ENCODE measurements around the gene TMEM250.

TMEM250 gene

GRCh38 chr9:136122425-136123383, 4.0 kb upstream of the TMEM250 start:
- DNase-seq = peak in 2 of 3 donors; percentile 69 to 74
- peaks cover 0 to 3% (median 0%) of the 10 kb centered on the region in 5 experiments for H3K27me3 ChIP-seq (replicated peaks in 2 of 5; ENCODE audit: control insufficient read depth in 4 of 5, insufficient read depth in 5 of 5, low read length in 4 of 5)
- POLR2A ChIA-PET = interaction anchor here (0.6 kb wide), 2 partner anchors 13 to 48 kb away, joined by 3 read pairs; no protein-coding TSS in a partner anchor
- H3K4me3 ChIP-seq (ENCODE audit: control insufficient read depth in 1 of 7, extremely low read depth in 1 of 7, insufficient read depth in 4 of 7, low read depth in 2 of 7, low read length in 6 of 7) = peak overlapping the region in 3 of 7 experiments; percentile 3 to 61 (median 46)
- H3K4me1 ChIP-seq (ENCODE audit: control extremely low read depth in 1 of 4, control insufficient read depth in 4 of 4, insufficient read depth in 4 of 4, low read length in 3 of 4) = peaks cover 0 to 24% (median 23%) of the 10 kb centered on the region in 4 experiments
- H3K36me3 ChIP-seq (ENCODE audit: control insufficient read depth in 4 of 4, insufficient read depth in 4 of 4, low read length in 3 of 4) = no peaks in the 10 kb centered on the region
- no peak overlapping the region for H3K27ac ChIP-seq (ENCODE audit: insufficient read depth in 1 of 2, low read depth in 1 of 2, low read length in 2 of 2, poor library complexity in 1 of 2, severe bottlenecking in 2 of 2)
- CTCF ChIA-PET = interaction anchor here (0.7 to 3.5 kb wide), 27 partner anchors 13 to 268 kb away, joined by 3 to 56 read pairs (median 4); partner anchors contain the start of gene NACC2
- no peaks in the 10 kb centered on the region for H3K9me3 ChIP-seq (ENCODE audit: control extremely low read depth in 1 of 5, control insufficient read depth in 4 of 5, insufficient read depth in 2 of 5, low read depth in 1 of 5, low read length in 4 of 5)
- WGBS (ENCODE audit: insufficient coverage) = 19% methylated on average over 34 of the region's 45 CpGs

- 93% methylated on average over 5 of the region's 9 CpGs for WGBS (ENCODE audit: insufficient coverage)
- DNase-seq = no peak
- no peaks in the 10 kb centered on the region for H3K9me3 ChIP-seq (ENCODE audit: control extremely low read depth in 1 of 5, control insufficient read depth in 4 of 5, insufficient read depth in 2 of 5, low read depth in 1 of 5, low read length in 4 of 5)
- no peak overlapping the region for H3K4me3 ChIP-seq (ENCODE audit: control insufficient read depth in 1 of 7, extremely low read depth in 1 of 7, insufficient read depth in 4 of 7, low read depth in 2 of 7, low read length in 6 of 7)
- ChIA-PET POLR2A (interaction anchor here (0.6 kb wide), 1 partner anchor 12 kb away, joined by 3 read pairs; no protein-coding TSS in a partner anchor), CTCF (interaction anchor here (0.8 to 3.5 kb wide), 21 partner anchors 12 to 267 kb away, joined by 3 to 56 read pairs (median 5); partner anchors contain the start of gene NACC2)
- no peaks in the 10 kb centered on the region for H3K36me3 ChIP-seq (ENCODE audit: control insufficient read depth in 4 of 4, insufficient read depth in 4 of 4, low read length in 3 of 4)
- H3K27ac ChIP-seq (ENCODE audit: insufficient read depth in 1 of 2, low read depth in 1 of 2, low read length in 2 of 2, poor library complexity in 1 of 2, severe bottlenecking in 2 of 2) = no peak overlapping the region
- peaks cover 0 to 3% (median 0%) of the 10 kb centered on the region in 5 experiments for H3K27me3 ChIP-seq (replicated peaks in 2 of 5; ENCODE audit: control insufficient read depth in 4 of 5, insufficient read depth in 5 of 5, low read length in 4 of 5)
- H3K4me1 ChIP-seq (ENCODE audit: control extremely low read depth in 1 of 4, control insufficient read depth in 4 of 4, insufficient read depth in 4 of 4, low read length in 3 of 4) = peaks cover 0 to 33% (median 31%) of the 10 kb centered on the region in 4 experiments
Measured at GRCh38 chr9:136121801-136122200, 3.1 kb upstream of the TMEM250 start.

GRCh38 chr9:136120438-136120844, 1.8 kb upstream of the TMEM250 start:
- POLR2A ChIA-PET = no interaction called here
- peaks cover 0 to 3% (median 0%) of the 10 kb centered on the region in 5 experiments for H3K27me3 ChIP-seq (replicated peaks in 2 of 5; ENCODE audit: control insufficient read depth in 4 of 5, insufficient read depth in 5 of 5, low read length in 4 of 5)
- peaks cover 0 to 13% (median 11%) of the 10 kb centered on the region in 4 experiments for H3K36me3 ChIP-seq (ENCODE audit: control insufficient read depth in 4 of 4, insufficient read depth in 4 of 4, low read length in 3 of 4)
- no peaks in the 10 kb centered on the region for H3K9me3 ChIP-seq (ENCODE audit: control extremely low read depth in 1 of 5, control insufficient read depth in 4 of 5, insufficient read depth in 2 of 5, low read depth in 1 of 5, low read length in 4 of 5)
- WGBS (ENCODE audit: insufficient coverage) = 93% methylated on average over 12 of the region's 18 CpGs
- no peak for DNase-seq
- peak overlapping the region in 1 of 2 experiments; percentile 81 for H3K27ac ChIP-seq (ENCODE audit: insufficient read depth in 1 of 2, low read depth in 1 of 2, low read length in 2 of 2, poor library complexity in 1 of 2, severe bottlenecking in 2 of 2)
- peaks cover 0 to 34% (median 31%) of the 10 kb centered on the region in 4 experiments for H3K4me1 ChIP-seq (ENCODE audit: control extremely low read depth in 1 of 4, control insufficient read depth in 4 of 4, insufficient read depth in 4 of 4, low read length in 3 of 4)
- H3K4me3 ChIP-seq (ENCODE audit: control insufficient read depth in 1 of 7, extremely low read depth in 1 of 7, insufficient read depth in 4 of 7, low read depth in 2 of 7, low read length in 6 of 7) = no peak overlapping the region
- CTCF ChIA-PET = interaction anchor here (0.8 to 3.0 kb wide), 4 partner anchors 23 to 164 kb away, joined by 3 to 19 read pairs (median 4); partner anchors contain the start of gene NACC2

- CTCF ChIA-PET = interaction anchor here (1.0 to 1.5 kb wide), 3 partner anchors 19 to 164 kb away, joined by 3 to 4 read pairs (median 4); no protein-coding TSS in a partner anchor
- peak overlapping the region; percentile 54 to 81 for H3K27ac ChIP-seq (ENCODE audit: insufficient read depth in 1 of 2, low read depth in 1 of 2, low read length in 2 of 2, poor library complexity in 1 of 2, severe bottlenecking in 2 of 2)
- POLR2A ChIA-PET = interaction anchor here (1.6 kb wide), 1 partner anchor 26 kb away, joined by 4 read pairs; no protein-coding TSS in a partner anchor
- WGBS (ENCODE audit: insufficient coverage) = 72% methylated on average over 9 of the region's 11 CpGs
- H3K4me1 ChIP-seq (ENCODE audit: control extremely low read depth in 1 of 4, control insufficient read depth in 4 of 4, insufficient read depth in 4 of 4, low read length in 3 of 4) = peaks cover 0 to 34% (median 31%) of the 10 kb centered on the region in 4 experiments
- H3K36me3 ChIP-seq (ENCODE audit: control insufficient read depth in 4 of 4, insufficient read depth in 4 of 4, low read length in 3 of 4) = peaks cover 0 to 18% (median 16%) of the 10 kb centered on the region in 4 experiments
- no peaks in the 10 kb centered on the region for H3K9me3 ChIP-seq (ENCODE audit: control extremely low read depth in 1 of 5, control insufficient read depth in 4 of 5, insufficient read depth in 2 of 5, low read depth in 1 of 5, low read length in 4 of 5)
- H3K27me3 ChIP-seq (replicated peaks in 2 of 5; ENCODE audit: control insufficient read depth in 4 of 5, insufficient read depth in 5 of 5, low read length in 4 of 5) = peaks cover 0 to 3% (median 0%) of the 10 kb centered on the region in 5 experiments
- DNase-seq = peak in 1 of 3 donors; percentile 18
- peak overlapping the region in 5 of 7 experiments; percentile 57 to 80 (median 80) for H3K4me3 ChIP-seq (ENCODE audit: control insufficient read depth in 1 of 7, extremely low read depth in 1 of 7, insufficient read depth in 4 of 7, low read depth in 2 of 7, low read length in 6 of 7)
Measured at GRCh38 chr9:136119883-136120393, 1.3 kb upstream of the TMEM250 start.

GRCh38 chr9:136119061-136119882, 597 bp upstream of the TMEM250 start:
- CTCF ChIA-PET = interaction anchor here (1.0 to 1.5 kb wide), 3 partner anchors 18 to 165 kb away, joined by 3 to 4 read pairs (median 4); no protein-coding TSS in a partner anchor
- WGBS (ENCODE audit: insufficient coverage) = 2% methylated on average over 57 of the region's 64 CpGs
- DNase-seq = peak in 2 of 3 donors; percentile 60 to 64
- POLR2A ChIA-PET = interaction anchor here (1.6 to 1.7 kb wide), 2 partner anchors 10 to 25 kb away, joined by 4 to 9 read pairs; no protein-coding TSS in a partner anchor
- peak overlapping the region; percentile 54 to 81 for H3K27ac ChIP-seq (ENCODE audit: insufficient read depth in 1 of 2, low read depth in 1 of 2, low read length in 2 of 2, poor library complexity in 1 of 2, severe bottlenecking in 2 of 2)
- peaks cover 0 to 3% (median 0%) of the 10 kb centered on the region in 5 experiments for H3K27me3 ChIP-seq (replicated peaks in 2 of 5; ENCODE audit: control insufficient read depth in 4 of 5, insufficient read depth in 5 of 5, low read length in 4 of 5)
- H3K9me3 ChIP-seq (ENCODE audit: control extremely low read depth in 1 of 5, control insufficient read depth in 4 of 5, insufficient read depth in 2 of 5, low read depth in 1 of 5, low read length in 4 of 5) = no peaks in the 10 kb centered on the region
- peak overlapping the region; percentile 57 to 80 (median 77) for H3K4me3 ChIP-seq (ENCODE audit: control insufficient read depth in 1 of 7, extremely low read depth in 1 of 7, insufficient read depth in 4 of 7, low read depth in 2 of 7, low read length in 6 of 7)
- H3K36me3 ChIP-seq (ENCODE audit: control insufficient read depth in 4 of 4, insufficient read depth in 4 of 4, low read length in 3 of 4) = peaks cover 0 to 25% (median 20%) of the 10 kb centered on the region in 4 experiments
- H3K4me1 ChIP-seq (ENCODE audit: control extremely low read depth in 1 of 4, control insufficient read depth in 4 of 4, insufficient read depth in 4 of 4, low read length in 3 of 4) = peaks cover 0 to 34% (median 31%) of the 10 kb centered on the region in 4 experiments

GRCh38 chr9:136117916-136118319, 757 bp downstream of the TMEM250 start:
- CTCF ChIA-PET = interaction anchor here (0.8 to 1.7 kb wide), 6 partner anchors 9 to 150 kb away, joined by 3 to 10 read pairs (median 5); no protein-coding TSS in a partner anchor
- Histone ChIP-seq H3K9me3 (ENCODE audit: control extremely low read depth in 1 of 5, control insufficient read depth in 4 of 5, insufficient read depth in 2 of 5, low read depth in 1 of 5, low read length in 4 of 5) (no peaks in the 10 kb centered on the region), H3K4me1 (ENCODE audit: control extremely low read depth in 1 of 4, control insufficient read depth in 4 of 4, insufficient read depth in 4 of 4, low read length in 3 of 4) (peaks cover 0 to 37% (median 29%) of the 10 kb centered on the region in 4 experiments), H3K27me3 (replicated peaks in 2 of 5; ENCODE audit: control insufficient read depth in 4 of 5, insufficient read depth in 5 of 5, low read length in 4 of 5) (no peaks in the 10 kb centered on the region), H3K27ac (ENCODE audit: insufficient read depth in 1 of 2, low read depth in 1 of 2, low read length in 2 of 2, poor library complexity in 1 of 2, severe bottlenecking in 2 of 2) (peak overlapping the region; percentile 50 to 81), H3K4me3 (ENCODE audit: control insufficient read depth in 1 of 7, extremely low read depth in 1 of 7, insufficient read depth in 4 of 7, low read depth in 2 of 7, low read length in 6 of 7) (peak overlapping the region; percentile 57 to 80 (median 77)), H3K36me3 (ENCODE audit: control insufficient read depth in 4 of 4, insufficient read depth in 4 of 4, low read length in 3 of 4) (peaks cover 0 to 26% (median 20%) of the 10 kb centered on the region in 4 experiments)
- POLR2A ChIA-PET = interaction anchor here (1.7 kb wide), 1 partner anchor 8 kb away, joined by 9 read pairs; no protein-coding TSS in a partner anchor
- peak in 1 of 3 donors; percentile 34 for DNase-seq
- WGBS (ENCODE audit: insufficient coverage) = 0% methylated on average over 33 of the region's 36 CpGs
